ENCODE results near the gene CDH13. TPM values are rescaled to one million over a fixed set of nuclear protein-coding genes. Genes with fewer than 3 reads are reported as not detected.

Gene CDH13
- total and polyA plus RNA-seq, 10 of the 15 experiments (the other 5 are each of a cell fraction or from before 2014, with no cell fraction given): under 0.01 to 0.05 TPM; not detected in 8

DNA sequence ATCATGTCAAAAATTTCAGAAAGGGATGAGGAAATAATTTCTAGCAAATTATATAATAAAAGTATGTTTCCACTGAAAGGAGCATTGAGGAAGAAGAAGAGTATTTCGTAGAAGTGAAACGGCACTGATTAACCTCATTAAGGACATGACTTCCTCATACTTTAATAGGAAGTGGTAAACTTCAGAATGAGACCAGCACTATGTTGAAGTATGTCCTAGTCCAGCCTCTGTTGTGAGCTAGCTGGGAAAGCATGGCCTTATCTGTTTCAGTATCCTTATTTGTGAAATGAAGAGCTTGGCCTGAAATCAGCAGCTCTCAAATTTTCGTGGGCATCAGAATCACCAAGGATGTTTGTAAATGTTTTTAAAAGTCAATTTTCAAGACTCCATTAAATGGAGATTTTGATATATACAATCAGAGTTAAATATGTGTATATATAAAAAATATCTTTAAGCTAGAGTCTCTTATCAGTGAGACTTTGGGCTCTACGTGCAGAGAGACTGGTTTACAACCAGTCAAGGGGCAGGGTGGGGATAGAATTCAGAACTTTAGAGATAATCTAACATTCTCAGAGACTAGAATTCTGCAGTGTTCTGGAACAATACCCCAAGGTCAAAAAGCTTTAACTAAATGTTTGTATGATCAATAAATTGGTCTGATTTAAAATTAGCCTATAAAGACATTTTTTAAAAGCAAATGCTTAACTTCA is 365.4 kb downstream of the CDH13 start (continued):
- no peak for TF ChIP-seq DPF2 (IDR thresholded peaks at IDR 0.05)

DNA sequence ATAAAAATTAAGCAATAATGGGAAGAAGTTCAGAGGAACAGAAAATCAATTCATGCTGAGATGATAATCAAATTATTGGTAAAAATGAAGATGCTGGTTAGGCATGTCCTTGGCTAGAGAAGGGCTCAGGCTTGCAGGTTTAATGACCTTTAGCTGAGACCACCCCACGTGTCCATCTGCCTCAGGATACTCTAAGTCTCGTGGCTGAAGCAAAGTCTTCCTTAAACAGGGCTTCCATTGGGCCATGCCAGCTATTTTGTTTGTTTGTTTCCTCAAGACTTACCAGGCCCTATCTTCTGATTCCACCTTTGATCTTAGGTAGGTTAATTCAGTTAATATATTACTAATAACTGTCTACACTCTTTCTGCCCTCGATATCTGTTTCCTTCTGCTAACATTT is 366.0 kb downstream of the CDH13 start:
- Histone ChIP-seq H3K36me3 (ENCODE audit: control insufficient read depth in 2 of 2, insufficient read depth in 2 of 2, low read length in 1 of 2) (no peaks in the 10 kb centered on the region), H3K27ac (ENCODE audit: control insufficient read depth, insufficient read depth) (no peak overlapping the region), H3K4me2 (ENCODE audit: control insufficient read depth, insufficient read depth) (no peak overlapping the region), H3K4me1 (ENCODE audit: control insufficient read depth, insufficient read depth, low read length) (no peaks in the 10 kb centered on the region), H3K4me3 (no peak overlapping the region), H3K79me2 (ENCODE audit: control insufficient read depth, insufficient read depth, low read length) (no peaks in the 10 kb centered on the region), H3K9ac (ENCODE audit: control insufficient read depth, insufficient read depth, low read length) (no peak overlapping the region), H2AFZ (ENCODE audit: control insufficient read depth, low read depth, low read length) (no peak overlapping the region), H3K9me3 (replicated peaks; ENCODE audit: control insufficient read depth, insufficient read depth, low read length) (no peaks in the 10 kb centered on the region), H4K20me1 (ENCODE audit: control insufficient read depth, insufficient read depth) (no peaks in the 10 kb centered on the region), H3K27me3 (replicated peaks in 1 of 2; ENCODE audit: control insufficient read depth in 2 of 2, insufficient read depth in 2 of 2, low read length in 1 of 2) (no peaks in the 10 kb centered on the region)
- no peak for DNase-seq (ENCODE audit: low read depth, low spot score)
- intact Hi-C loops (cut with micrococcal nuclease; ENCODE audit: unreplicated experiment): no loop called here
- no TSS peak for BruUV-seq (replicated peaks)
- CTCF ChIA-PET: no interaction called here
- FAIRE-seq: no peak
- TF ChIP-seq BRCA1 (IDR thresholded peaks at IDR 0.05; ENCODE audit: low read depth, low read length) (no peak), RB1 (IDR thresholded peaks at IDR 0.05; ENCODE audit: borderline replicate concordance) (no peak), TBL1XR1 (IDR thresholded peaks at IDR 0.05; ENCODE audit: low read depth, low read length) (no peak), FOS (IDR thresholded peaks at IDR 0.05; ENCODE audit: borderline replicate concordance, extremely low read depth, insufficient read length) (no peak), CREB1 (IDR thresholded peaks at IDR 0.05; ENCODE audit: low read depth) (no peak), USF2 (IDR thresholded peaks at IDR 0.05; ENCODE audit: borderline replicate concordance, low read depth, low read length) (no peak), SMAD1 (IDR thresholded peaks at IDR 0.05; ENCODE audit: low read depth, partially characterized antibody) (no peak), ZBED1 (IDR thresholded peaks at IDR 0.05; ENCODE audit: borderline replicate concordance) (no peak), ATF7 (IDR thresholded peaks at IDR 0.05; ENCODE audit: low read depth) (no peak)
- TF ChIP-seq, protein P1, sequence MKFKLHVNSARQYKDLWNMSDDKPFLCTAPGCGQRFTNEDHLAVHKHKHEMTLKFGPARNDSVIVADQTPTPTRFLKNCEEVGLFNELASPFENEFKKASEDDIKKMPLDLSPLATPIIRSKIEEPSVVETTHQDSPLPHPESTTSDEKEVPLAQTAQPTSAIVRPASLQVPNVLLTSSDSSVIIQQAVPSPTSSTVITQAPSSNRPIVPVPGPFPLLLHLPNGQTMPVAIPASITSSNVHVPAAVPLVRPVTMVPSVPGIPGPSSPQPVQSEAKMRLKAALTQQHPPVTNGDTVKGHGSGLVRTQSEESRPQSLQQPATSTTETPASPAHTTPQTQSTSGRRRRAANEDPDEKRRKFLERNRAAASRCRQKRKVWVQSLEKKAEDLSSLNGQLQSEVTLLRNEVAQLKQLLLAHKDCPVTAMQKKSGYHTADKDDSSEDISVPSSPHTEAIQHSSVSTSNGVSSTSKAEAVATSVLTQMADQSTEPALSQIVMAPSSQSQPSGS (IDR thresholded peaks at IDR 0.05; ENCODE audit: low read length): no peak
- POLR2A ChIA-PET: no interaction called here
- SMC1A ChIA-PET (ENCODE audit: uncharacterized antibody, unreplicated experiment): no interaction called here
- in situ Hi-C loops (cut with MboI): no loop called here
- ATAC-seq: no peak
- 0% methylated on average over 3 of the region's 3 CpGs for whole genome bisulfite sequencing (ENCODE audit: insufficient coverage, insufficient replicate concordance, low lambda C conversion rate, missing lambda C conversion rate)
- RAD21 ChIA-PET (ENCODE audit: unreplicated experiment): no interaction called here
